Measurements from ENCODE around the gene PAX7.

PAX7 gene

GRCh38 chr1:18641005-18641941 is 10.6 kb downstream of the PAX7 start:
- TF ChIP-seq CTCF (IDR thresholded peaks at IDR 0.05) = no peak

DNA sequence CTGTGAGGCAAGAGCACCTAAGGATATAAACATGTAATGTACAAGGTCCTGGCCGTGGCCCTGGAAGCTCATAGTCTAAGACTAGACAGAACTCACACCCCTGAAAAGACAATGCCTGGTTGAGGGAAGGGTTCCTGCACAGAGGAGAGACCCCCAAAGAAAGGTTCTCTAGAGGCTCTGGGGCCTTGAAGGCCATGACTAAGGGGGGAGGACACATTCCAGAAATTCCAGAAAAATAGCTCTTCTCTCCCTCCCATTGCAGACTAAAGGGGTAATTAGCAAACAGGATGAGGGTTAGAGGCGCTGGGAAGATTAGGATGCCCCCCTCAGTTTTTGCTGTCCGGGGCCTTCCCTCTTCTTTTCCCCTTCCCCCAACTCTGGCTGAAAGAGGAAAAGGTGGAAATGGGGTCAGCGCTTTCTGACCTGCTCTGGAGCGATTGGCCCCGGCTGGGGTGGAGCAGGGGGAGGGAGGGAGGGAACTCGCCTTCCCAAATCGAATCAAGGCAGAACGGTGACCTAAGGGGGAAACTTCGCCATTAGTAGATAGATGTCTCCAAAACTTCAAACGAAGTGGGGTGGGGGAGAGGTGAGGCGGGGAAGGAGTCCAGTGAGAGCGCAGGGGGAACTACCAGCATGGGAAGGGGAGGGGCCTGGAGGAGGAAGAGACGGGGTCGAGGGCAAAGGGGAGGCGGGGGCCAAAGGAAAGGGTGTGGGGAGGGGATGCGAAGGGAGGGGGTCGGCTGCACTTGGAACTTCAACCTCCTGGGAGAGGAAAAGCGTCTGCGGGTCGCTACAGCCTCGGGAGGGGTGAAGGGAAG is 11.8 kb downstream of the PAX7 start:
- TF ChIP-seq CTCF (IDR thresholded peaks at IDR 0.05) = no peak

DNA sequence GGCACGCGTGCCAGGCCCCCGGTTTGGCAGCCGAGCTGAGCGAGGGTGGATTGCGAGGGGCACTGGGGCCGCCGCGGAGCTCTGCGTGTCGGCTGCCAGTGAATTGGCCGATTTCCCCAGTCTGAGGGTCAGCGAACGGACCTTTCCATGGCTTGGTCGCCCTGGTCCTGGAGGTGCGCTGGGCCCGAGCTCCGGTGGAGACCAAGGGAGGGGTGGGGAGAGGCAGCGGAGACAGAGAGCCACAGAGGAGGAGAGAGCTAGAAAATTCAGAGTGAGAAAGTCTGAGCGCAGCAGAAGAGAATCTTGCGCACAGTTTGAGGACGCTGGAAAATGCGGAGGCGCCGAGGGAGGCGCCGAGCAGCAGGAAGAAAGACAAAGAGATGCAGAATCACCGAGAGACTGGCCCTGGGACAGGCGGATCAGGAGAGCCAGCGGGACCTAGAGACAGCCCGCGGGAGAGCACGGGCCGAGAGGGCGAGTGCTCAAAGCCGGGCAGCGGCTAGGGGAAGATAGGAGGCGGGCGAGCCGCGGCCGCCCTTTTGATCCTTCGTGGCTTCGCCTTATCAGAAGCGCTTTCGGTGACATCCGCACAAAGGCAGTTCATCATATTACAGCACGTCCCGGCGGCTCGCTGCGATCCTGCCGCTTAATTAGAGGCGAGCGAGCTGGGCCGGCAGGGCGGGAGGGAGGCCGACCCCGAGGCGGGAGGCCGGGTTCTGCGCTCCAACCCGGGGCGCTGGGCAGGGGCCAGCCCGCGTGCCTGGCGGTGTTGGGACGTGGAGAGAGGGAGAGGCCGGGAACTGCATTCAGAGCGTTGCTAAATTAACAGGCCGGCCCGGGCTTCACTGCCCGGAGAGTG is 12.7 kb downstream of the PAX7 start:
- no peak for TF ChIP-seq CTCF (IDR thresholded peaks at IDR 0.05)

DNA sequence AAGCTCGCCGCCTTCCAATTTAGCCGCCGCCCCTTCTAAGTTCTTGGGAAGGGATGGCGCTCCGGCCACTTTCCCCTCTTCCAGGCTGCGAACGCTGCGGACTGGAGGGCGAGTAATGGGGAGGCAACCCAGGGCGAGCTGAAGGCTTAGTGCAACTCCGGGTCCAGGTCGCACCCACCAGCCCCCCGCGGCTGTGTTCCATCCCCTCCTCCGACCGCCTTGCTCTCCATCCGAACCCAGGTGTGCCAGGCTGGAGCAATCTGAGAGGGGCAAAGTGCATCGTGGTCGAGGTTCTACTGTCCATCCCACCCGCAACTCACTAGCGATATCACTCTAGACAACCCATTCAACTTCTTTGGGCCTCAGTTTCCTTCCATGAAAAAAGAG is 13.4 kb downstream of the PAX7 start:
- no peak for TF ChIP-seq CTCF (IDR thresholded peaks at IDR 0.05)

- no peak for TF ChIP-seq CTCF (IDR thresholded peaks at IDR 0.05)
Observed at GRCh38 chr1:18644446-18644845, 13.8 kb downstream of the PAX7 start.

DNA sequence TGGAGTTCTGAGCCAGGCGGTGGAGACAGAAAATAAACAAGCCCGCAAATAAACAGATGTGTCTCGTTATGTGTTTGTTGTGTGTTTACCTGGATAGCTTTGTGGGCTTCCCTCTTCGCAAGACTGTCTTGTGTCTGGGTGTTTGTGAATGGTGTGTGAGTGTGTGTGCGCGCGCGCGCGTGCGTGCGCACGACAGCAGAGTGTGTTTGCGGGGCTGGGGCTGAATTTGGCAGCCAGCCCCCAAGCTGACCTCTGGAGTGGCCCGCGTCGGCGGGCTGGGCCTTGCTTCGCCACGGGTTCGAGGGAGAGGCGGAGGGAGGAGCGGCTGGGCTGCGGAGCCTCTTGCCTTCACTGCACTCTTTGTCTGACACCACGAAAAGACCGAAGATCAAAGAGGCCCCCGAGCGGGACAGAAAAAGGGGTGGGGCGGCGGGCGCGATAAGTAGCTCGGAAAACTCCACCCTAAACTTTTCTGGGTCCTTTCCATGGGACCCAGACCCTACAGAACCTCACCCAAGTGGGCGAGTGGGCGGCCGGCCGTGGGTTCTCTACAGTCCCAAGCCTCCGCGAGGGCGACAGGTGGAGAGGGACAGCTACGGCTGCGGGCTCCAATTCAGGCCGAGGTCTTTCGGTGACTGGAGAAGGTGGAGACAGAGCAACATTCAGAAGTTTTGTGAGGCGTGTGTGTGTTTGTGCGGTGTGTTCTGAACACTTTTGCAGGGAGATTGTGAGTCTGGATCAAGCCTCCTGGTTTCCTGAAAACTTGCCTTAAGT is 14.5 kb downstream of the PAX7 start:
- TF ChIP-seq CTCF (IDR thresholded peaks at IDR 0.05) = no peak

Data from LNCAP (cell line).